ENCODE data around the gene COL5A2.
A peak's percentile ranks its signal among the peaks of the same experiment; 100 is the strongest.

The COL5A2 gene

DNA sequence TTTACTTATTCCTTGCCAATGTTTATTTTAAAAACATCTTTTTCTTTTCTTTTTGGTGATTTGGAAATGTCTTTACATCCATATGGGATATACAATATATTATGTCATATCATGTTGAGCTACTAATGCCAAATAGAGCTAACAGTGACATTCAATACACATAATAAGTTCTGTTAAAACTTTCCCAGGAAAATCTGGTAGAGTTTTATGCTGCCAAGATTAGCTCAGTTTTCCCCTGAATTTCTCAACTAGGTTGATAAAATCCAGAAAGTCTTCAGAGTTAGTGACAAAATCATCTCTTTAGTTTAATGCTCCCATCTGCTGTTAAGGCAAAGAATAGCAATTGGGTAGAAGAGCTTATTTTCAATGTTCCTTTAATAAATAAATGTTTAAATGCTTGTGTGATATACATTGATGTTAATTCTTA lies 195.5 kb downstream of the COL5A2 start:
- TF ChIP-seq POLR2A (IDR thresholded peaks at IDR 0.05; ENCODE audit: low read depth, low read length) = no peak
- no peak for FAIRE-seq
- no peak for DNase-seq (ENCODE audit: insufficient read length, low spot score)

GRCh38 chr2:188983427-188984064 lies 196.0 kb downstream of the COL5A2 start:
- DNase-seq (ENCODE audit: insufficient read length, low spot score) (no peak), FAIRE-seq (peak; percentile 67)
- no peak for TF ChIP-seq POLR2A (IDR thresholded peaks at IDR 0.05; ENCODE audit: low read depth, low read length)
